Epithelial cell of proximal tubule (primary cell): ENCODE data around the gene P2RX4. TPM values are rescaled to one million over a fixed set of nuclear protein-coding genes. Genes with fewer than 3 reads are reported as not detected.
"Not testable (repeated sequence)": the region's sequence is repeated elsewhere in the genome, so short reads cannot be mapped to it uniquely, and the experiment has no call there.

Source experiments
- DNase-seq: peaks from one replicate; pipeline ENCODE4 v3.0.0-alpha.2; 2011; ENCODE audit warnings: low read depth
- H3K4me3 ChIP-seq: 2 replicates; pipeline ENCODE4 v1.5.1; 2011; ENCODE audit warnings: low read depth, mild to moderate bottlenecking, low read length
- total RNA-seq: library from RNA; depleted of rRNA; stranded (reverse); fragments of >200 nt; gene quantifications from 2 replicates; pipeline ENCODE4 v1.2.3, GENCODE V29; 2015
- TF ChIP-seq, protein P1 (sequence below): conservative IDR thresholded peaks from 2 replicates; pipeline ENCODE4 v1.5.1; 2012; ENCODE audit warnings: low read depth, mild to moderate bottlenecking, low read length

Gene P2RX4
- total RNA-seq, 1 donor from 2014 or later, result 62.6 TPM

DNA sequence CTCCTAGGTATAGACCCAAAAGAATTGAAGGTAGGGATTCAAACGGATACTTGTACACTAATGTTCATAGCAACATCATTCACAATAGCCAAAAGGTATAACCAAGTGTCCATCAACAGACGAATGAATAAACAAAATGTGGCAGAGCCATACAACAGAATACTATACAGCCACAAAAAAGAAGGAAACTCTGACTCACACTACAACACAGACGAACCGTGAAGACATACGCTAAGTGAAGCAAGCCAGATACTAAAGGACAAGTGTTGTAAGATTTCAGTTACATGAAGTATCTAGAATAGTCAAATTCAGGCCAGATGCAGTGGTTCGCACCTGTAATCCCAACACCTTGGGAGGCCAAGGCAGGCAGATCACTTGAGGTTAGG lies 67.4 kb downstream of the P2RX4 start:
- peak; percentile 27 for DNase-seq
- no peak overlapping the region for H3K4me3 ChIP-seq

DNA sequence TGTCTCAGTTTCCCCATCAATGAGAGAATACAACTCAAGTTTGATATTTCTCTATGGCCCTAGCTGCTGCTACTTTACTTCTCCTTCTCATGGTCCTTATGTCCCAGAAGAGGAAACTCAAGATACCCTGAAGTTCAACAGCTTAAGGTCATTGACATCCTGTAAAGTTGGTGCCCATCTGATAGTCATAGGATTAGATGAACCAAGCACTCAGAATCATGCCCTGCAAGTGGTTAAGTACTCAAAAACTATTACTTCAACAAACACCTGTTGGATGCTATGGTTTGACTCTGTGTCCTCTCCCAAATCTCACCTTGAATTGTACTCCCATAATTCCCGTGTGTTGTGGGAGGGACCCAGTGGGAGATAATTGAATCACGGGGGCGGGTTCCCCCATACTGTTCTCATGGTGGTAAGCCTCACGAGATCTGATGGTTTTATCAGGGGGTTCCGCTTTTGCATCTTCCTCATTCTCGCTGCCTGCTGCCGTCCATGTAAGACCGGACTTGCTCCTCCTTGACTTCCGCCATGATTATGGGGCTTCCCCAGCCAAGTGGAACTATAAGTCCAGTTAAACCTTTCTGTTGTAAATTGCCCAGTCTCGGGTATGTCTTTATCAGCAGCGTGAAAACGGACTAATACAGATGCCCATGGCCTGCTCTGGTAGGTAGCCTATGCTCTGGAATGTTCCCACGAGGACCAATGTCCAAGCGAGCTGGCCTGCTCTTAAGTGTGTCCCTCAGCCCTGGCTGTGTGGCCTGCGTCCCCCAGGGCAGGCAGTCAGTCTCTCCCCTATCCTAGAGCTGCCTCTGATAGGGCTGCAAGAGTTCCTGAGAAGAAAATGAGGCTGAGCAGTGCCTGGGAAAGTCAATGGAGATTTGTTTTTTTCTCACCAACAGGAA lies 68.5 kb downstream of the P2RX4 start:
- DNase-seq, result no peak
- TF ChIP-seq, protein P1, sequence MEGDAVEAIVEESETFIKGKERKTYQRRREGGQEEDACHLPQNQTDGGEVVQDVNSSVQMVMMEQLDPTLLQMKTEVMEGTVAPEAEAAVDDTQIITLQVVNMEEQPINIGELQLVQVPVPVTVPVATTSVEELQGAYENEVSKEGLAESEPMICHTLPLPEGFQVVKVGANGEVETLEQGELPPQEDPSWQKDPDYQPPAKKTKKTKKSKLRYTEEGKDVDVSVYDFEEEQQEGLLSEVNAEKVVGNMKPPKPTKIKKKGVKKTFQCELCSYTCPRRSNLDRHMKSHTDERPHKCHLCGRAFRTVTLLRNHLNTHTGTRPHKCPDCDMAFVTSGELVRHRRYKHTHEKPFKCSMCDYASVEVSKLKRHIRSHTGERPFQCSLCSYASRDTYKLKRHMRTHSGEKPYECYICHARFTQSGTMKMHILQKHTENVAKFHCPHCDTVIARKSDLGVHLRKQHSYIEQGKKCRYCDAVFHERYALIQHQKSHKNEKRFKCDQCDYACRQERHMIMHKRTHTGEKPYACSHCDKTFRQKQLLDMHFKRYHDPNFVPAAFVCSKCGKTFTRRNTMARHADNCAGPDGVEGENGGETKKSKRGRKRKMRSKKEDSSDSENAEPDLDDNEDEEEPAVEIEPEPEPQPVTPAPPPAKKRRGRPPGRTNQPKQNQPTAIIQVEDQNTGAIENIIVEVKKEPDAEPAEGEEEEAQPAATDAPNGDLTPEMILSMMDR, result no peak
- H3K4me3 ChIP-seq, result no peak overlapping the region

More for the DNA sequence above, 67.4 kb downstream of the P2RX4 start:
- TF ChIP-seq, protein P1, result no peak

DNA sequence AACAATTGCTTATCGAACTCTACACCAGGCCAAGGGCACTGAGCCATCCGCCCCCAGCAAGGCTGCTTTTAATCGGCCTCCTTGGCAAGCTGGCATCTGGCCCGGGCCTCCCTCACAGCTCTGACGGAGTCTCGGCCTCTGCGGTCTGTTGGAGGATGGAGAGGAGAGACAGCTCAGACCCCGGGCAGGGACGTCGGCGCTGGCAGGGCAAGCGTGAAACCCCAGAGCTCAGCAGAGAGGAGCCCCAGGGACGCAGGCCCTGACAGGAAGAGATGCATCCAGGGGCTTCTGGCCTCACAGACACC lies 69.1 kb downstream of the P2RX4 start:
- no peak for DNase-seq
- TF ChIP-seq, protein P1, result no peak

DNA sequence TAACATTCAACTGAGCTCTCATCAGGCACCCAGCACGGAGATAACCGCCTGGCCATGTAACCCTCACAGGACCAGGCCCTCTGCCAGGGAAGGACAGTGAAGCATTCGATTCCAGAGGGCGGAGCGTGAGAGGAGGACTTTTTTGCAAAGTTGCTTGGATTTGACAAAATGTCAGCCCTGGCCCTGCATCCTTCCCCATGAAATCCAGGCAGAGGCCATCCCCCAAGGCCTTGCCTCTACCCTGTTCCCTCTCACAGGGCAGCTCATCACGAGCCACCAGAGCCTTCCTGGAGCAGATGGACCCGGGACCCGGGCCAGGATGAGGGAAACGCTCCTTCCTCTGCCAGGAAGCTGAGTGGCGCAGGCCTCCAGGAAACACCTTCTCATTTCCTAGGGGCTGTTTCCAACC lies 69.6 kb downstream of the P2RX4 start:
- H3K4me3 ChIP-seq, result no peak overlapping the region
- no peak for DNase-seq
- TF ChIP-seq, protein P1, result no peak

More for the DNA sequence above, 69.1 kb downstream of the P2RX4 start:
- no peak overlapping the region for H3K4me3 ChIP-seq

DNA sequence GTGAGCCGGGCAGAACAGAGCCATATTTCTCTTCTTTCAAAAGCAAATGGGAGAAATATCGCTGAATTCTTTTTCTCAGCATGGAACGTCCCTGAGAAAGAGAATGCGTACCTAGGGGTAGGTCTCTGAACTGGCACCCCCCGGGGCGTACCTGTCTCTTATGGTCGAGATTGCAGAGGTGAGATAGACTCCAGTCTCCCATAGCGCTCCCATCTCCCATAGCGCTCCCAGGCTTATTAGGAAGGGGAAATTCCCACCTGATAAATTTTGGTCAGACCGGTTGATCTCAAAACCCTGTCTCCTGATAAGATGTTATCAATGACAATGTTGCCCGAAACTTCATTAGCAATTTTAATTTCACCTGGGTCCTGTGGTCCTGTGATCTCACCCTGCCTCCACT lies 70.6 kb downstream of the P2RX4 start:
- DNase-seq, H3K4me3 ChIP-seq: not testable (repeated sequence)

DNA sequence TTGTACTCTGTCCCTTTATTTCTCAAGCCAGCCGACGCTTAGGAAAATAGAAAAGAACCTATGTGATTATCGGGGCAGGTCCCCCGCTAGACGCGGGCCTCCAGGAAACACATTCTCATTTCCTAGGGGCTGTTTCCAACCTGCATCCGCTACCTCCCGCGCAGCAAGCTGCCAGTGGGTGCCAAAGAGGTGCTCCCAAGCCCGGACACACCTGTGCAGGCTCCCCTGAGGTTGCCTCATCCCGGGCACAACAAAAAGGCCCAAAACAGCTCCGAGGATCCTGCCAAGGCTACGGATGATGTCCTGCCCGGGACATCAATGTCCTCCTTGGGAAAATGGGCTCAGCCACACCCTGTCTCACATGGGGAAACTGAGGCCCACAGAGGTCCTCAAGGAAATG lies 71.2 kb downstream of the P2RX4 start:
- H3K4me3 ChIP-seq, DNase-seq: not testable (repeated sequence)

DNA sequence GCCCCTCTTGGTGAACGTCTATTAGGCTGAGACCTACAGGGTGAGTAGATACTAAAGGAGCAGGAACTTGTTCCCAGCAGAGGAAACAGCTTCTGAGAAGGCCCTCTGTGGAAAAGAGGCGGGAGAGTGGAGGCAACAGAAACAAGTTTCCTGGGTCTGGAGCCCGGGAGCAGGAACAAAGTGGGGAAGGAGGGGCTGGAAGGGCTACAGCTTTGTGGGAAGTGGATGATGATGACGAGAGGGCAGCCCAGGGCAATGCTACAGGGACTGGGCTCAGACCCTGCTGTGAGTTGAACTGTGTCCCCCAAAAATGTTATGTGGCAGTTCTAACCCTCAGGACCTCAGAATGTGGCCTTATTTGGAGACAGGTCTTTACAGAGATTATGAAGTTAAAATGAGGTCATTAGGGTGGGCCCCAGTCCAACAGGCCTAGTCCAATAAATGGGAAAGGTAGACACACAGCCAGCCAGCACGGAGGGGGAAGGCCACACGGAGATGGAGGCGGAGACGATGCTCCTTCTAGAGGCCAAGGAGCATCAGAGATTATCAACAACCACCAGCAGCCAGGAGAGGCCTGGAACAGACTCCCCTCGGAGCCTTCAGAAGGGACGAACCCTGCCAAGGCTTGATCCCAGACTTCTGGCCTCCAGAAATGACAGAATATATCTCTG lies 72.3 kb downstream of the P2RX4 start:
- TF ChIP-seq, protein P1, result no peak
- DNase-seq, result no peak

DNA sequence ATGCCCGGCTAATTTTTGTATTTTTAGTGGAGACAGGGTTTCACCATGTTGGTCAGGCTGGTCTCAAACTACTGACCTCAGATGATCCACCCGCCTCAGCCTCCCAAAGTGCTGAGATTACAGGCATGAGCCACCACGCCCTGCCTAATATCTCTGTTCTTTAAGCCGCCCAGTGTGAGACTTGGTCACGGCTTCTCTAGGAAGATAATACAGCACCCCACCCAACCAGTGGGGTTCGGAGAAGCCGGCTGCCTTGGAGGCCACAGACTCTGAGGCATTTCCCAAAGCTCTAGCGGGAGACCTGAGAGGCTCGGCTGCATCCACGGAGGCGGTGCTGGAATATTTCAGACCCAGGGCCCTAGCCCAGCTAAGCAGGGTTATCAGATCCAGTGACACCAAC lies 73.0 kb downstream of the P2RX4 start:
- not testable (repeated sequence) for H3K4me3 ChIP-seq, DNase-seq

More for the DNA sequence above, 72.3 kb downstream of the P2RX4 start:
- no peak overlapping the region for H3K4me3 ChIP-seq
